HEK293 (cell line): Measurements from ENCODE around the gene EIF4G3.

ENCODE experiments used
- ATF2 ChIP-seq: fragments of 450-650 bp; formaldehyde crosslinking; IDR thresholded peaks from 2 replicates; pipeline ENCODE4 v1.5.1; 2016; ENCODE audit warnings: missing biosample characterization, missing genetic modification characterization, low read depth
- ELK4 ChIP-seq: IDR thresholded peaks from 2 replicates; pipeline ENCODE4 v1.6.1; 2011; ENCODE audit warnings: mild to moderate bottlenecking, low read depth, low read length, borderline replicate concordance
- GLI2 ChIP-seq: fragments of 450-650 bp; formaldehyde crosslinking; IDR thresholded peaks from 2 replicates; pipeline ENCODE4; 2017; ENCODE audit warnings: missing biosample characterization, missing genetic modification characterization, low read depth, borderline replicate concordance
- MYNN ChIP-seq: fragments of 450-650 bp; formaldehyde crosslinking; IDR thresholded peaks from 2 replicates; pipeline ENCODE4 v1.5.1; 2016; ENCODE audit warnings: missing biosample characterization, missing genetic modification characterization, borderline replicate concordance
- OSR2 ChIP-seq: fragments of 450-650 bp; formaldehyde crosslinking; IDR thresholded peaks from 2 replicates; pipeline ENCODE4 v1.5.1; 2016; ENCODE audit warnings: missing biosample characterization, missing genetic modification characterization
- SP7 ChIP-seq: fragments of 450-650 bp; formaldehyde crosslinking; IDR thresholded peaks from 2 replicates; pipeline ENCODE4 v1.5.1; 2016; ENCODE audit warnings: missing biosample characterization, missing genetic modification characterization
- WT1 ChIP-seq: fragments of 450-650 bp; formaldehyde crosslinking; IDR thresholded peaks from 2 replicates; pipeline ENCODE4 v1.5.1; 2016; ENCODE audit warnings: missing biosample characterization, missing genetic modification characterization
- YY1 ChIP-seq: fragments of 450-650 bp; formaldehyde crosslinking; IDR thresholded peaks from 2 replicates; pipeline ENCODE4 v1.5.1; 2018; ENCODE audit warnings: missing biosample characterization, missing genetic modification characterization
- YY2 ChIP-seq: fragments of 450-650 bp; formaldehyde crosslinking; IDR thresholded peaks from 2 replicates; pipeline ENCODE4 v1.5.1; 2016; ENCODE audit warnings: missing biosample characterization, missing genetic modification characterization
- ZEB2 ChIP-seq: fragments of 450-650 bp; formaldehyde crosslinking; IDR thresholded peaks from 2 replicates; pipeline ENCODE4 v1.5.1; 2016; ENCODE audit warnings: missing biosample characterization, missing genetic modification characterization
- ZNF114 ChIP-seq: fragments of 450-650 bp; formaldehyde crosslinking; IDR thresholded peaks from 2 replicates; pipeline ENCODE4 v1.5.0; 2017; ENCODE audit warnings: missing biosample characterization, missing genetic modification characterization
- ZNF133 ChIP-seq: fragments of 450-650 bp; formaldehyde crosslinking; IDR thresholded peaks from 2 replicates; pipeline ENCODE4 v1.5.1; 2016; ENCODE audit warnings: missing biosample characterization, missing genetic modification characterization
- ZNF175 ChIP-seq: fragments of 450-650 bp; formaldehyde crosslinking; IDR thresholded peaks from 2 replicates; pipeline ENCODE4 v1.5.1; 2016; ENCODE audit warnings: missing biosample characterization, missing genetic modification characterization
- ZNF211 ChIP-seq: fragments of 450-650 bp; formaldehyde crosslinking; IDR thresholded peaks from 2 replicates; pipeline ENCODE4 v1.5.1; 2016; ENCODE audit warnings: low read depth, missing biosample characterization, missing genetic modification characterization
- ZNF24 ChIP-seq: fragments of 450-650 bp; formaldehyde crosslinking; IDR thresholded peaks from 2 replicates; pipeline ENCODE4 v1.5.1; 2016; ENCODE audit warnings: missing biosample characterization, missing genetic modification characterization
- ZNF274 ChIP-seq, 2 experiments: fragments of 200-500 bp in 1 of 2; fragments of 450-650 bp in 1 of 2; sonication (Bioruptor generic) in 1 of 2; formaldehyde crosslinking in 1 of 2; IDR thresholded peaks; 2 replicates each; pipeline versions ENCODE4 v1.5.1 to v1.6.1; 2014 to 2016; ENCODE audit warnings: borderline replicate concordance in 1 of 2, inconsistent platforms in 1 of 2, low read length in 1 of 2, missing biosample characterization in 1 of 2, missing genetic modification characterization in 1 of 2
- ZNF354C ChIP-seq: fragments of 450-650 bp; formaldehyde crosslinking; IDR thresholded peaks from 2 replicates; pipeline ENCODE4 v1.5.1; 2016; ENCODE audit warnings: missing biosample characterization, missing genetic modification characterization, low read depth, borderline replicate concordance
- ZNF394 ChIP-seq: fragments of 450-650 bp; formaldehyde crosslinking; IDR thresholded peaks from 2 replicates; pipeline ENCODE4 v1.5.1; 2016; ENCODE audit warnings: missing biosample characterization, missing genetic modification characterization, mild to moderate bottlenecking, moderate library complexity, borderline replicate concordance
- ZNF513 ChIP-seq: fragments of 450-650 bp; IDR thresholded peaks from 2 replicates; pipeline ENCODE4 v1.5.1; 2018; ENCODE audit warnings: missing biosample characterization, missing genetic modification characterization
- ZNF558 ChIP-seq: fragments of 450-650 bp; formaldehyde crosslinking; IDR thresholded peaks from 2 replicates; pipeline ENCODE4 v1.5.1; 2016; ENCODE audit warnings: missing biosample characterization, missing genetic modification characterization
- ZNF600 ChIP-seq: fragments of 450-650 bp; formaldehyde crosslinking; IDR thresholded peaks from 2 replicates; pipeline ENCODE4 v1.5.1; 2016; ENCODE audit warnings: missing biosample characterization, missing genetic modification characterization
- ZNF623 ChIP-seq: fragments of 450-650 bp; formaldehyde crosslinking; IDR thresholded peaks from 2 replicates; pipeline ENCODE4 v1.5.1; 2016; ENCODE audit warnings: missing biosample characterization, missing genetic modification characterization
- ZNF629 ChIP-seq: fragments of 450-650 bp; formaldehyde crosslinking; IDR thresholded peaks from 2 replicates; pipeline ENCODE4 v1.5.1; 2017; ENCODE audit warnings: missing biosample characterization, missing genetic modification characterization
- ZNF692 ChIP-seq: fragments of 450-650 bp; formaldehyde crosslinking; IDR thresholded peaks from 2 replicates; pipeline ENCODE4 v1.5.1; 2016; ENCODE audit warnings: missing biosample characterization, missing genetic modification characterization
- ZNF701 ChIP-seq: fragments of 450-650 bp; formaldehyde crosslinking; IDR thresholded peaks from 2 replicates; pipeline ENCODE4 v1.5.1; 2016; ENCODE audit warnings: missing biosample characterization, missing genetic modification characterization
- ZNF792 ChIP-seq: fragments of 450-650 bp; formaldehyde crosslinking; IDR thresholded peaks from 2 replicates; pipeline ENCODE4 v1.5.1; 2016; ENCODE audit warnings: missing biosample characterization, missing genetic modification characterization
- ZXDB ChIP-seq: fragments of 450-650 bp; formaldehyde crosslinking; IDR thresholded peaks from 2 replicates; pipeline ENCODE4 v1.5.1; 2016; ENCODE audit warnings: missing biosample characterization, missing genetic modification characterization
- TF ChIP-seq, protein P1 (sequence below): fragments of 450-650 bp; formaldehyde crosslinking; IDR thresholded peaks from 2 replicates; pipeline ENCODE4 v1.5.1; 2016; ENCODE audit warnings: missing biosample characterization, missing genetic modification characterization
- TF ChIP-seq, protein P2 (sequence below): fragments of 450-650 bp; formaldehyde crosslinking; IDR thresholded peaks from 2 replicates; pipeline ENCODE4 v1.5.1; 2017; ENCODE audit warnings: missing biosample characterization, missing genetic modification characterization

EIF4G3 gene

DNA sequence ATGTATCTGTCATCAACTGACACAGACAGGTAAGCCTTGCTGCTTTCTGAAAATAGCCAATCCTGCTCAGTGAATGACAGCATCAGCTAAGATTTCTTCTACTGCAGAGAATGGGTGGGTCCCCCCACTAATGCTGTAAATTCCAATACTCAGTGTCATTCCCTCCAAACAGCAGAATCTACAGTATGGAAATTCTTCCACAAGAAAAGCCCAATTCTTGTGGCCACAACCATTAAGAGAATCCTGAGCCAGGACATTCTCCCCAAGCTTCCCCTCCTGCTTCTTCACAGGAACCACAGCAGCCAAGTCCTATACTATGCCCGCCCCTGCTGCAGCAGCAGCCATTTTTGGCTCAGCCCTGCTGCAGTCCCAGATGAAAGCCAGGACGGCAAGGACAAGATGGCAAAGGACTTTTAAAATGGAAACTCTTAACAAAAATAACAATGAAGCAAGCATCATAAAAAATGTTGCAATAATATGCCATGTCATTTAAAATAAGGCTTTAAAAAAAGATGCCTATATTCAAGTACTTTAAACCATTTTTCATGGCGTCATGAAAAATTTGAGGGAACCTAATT is 26.8 kb downstream of the EIF4G3 start (continued):
- TF ChIP-seq ELK4, result no peak
- no peak for TF ChIP-seq ZNF394 (tag by site-specific recombination)
- peak; percentile 47; the same call in 1 of the 2 replicates for TF ChIP-seq ZNF600
- TF ChIP-seq ZNF623 (tag by site-specific recombination), result 0 out of 2 replicates have a peak, but pooled peaks have one; percentile 6
- no peak for TF ChIP-seq ZNF558 (tag by site-specific recombination)
- 0 out of 2 replicates have a peak, but pooled peaks have one; percentile 39 for TF ChIP-seq OSR2
- TF ChIP-seq SP7 (tag by site-specific recombination), result no peak
- no peak for TF ChIP-seq ZNF354C (tag by site-specific recombination)
- TF ChIP-seq YY2, result peak; percentile 59; the same call in 1 of the 2 replicates
- TF ChIP-seq ZNF629, result peak; percentile 25; the same call in 1 of the 2 replicates
- TF ChIP-seq, protein P1, sequence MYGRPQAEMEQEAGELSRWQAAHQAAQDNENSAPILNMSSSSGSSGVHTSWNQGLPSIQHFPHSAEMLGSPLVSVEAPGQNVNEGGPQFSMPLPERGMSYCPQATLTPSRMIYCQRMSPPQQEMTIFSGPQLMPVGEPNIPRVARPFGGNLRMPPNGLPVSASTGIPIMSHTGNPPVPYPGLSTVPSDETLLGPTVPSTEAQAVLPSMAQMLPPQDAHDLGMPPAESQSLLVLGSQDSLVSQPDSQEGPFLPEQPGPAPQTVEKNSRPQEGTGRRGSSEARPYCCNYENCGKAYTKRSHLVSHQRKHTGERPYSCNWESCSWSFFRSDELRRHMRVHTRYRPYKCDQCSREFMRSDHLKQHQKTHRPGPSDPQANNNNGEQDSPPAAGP, result no peak; the same call in 1 of the 2 replicates
- TF ChIP-seq ZNF701 (tag by site-specific recombination), result no peak
- peak; percentile 83 for TF ChIP-seq ZNF692 (tag by site-specific recombination)
- no peak for TF ChIP-seq ZNF513 (tag by site-specific recombination)
- TF ChIP-seq ZNF24 (tag by site-specific recombination), result no peak
- no peak for TF ChIP-seq ZNF133 (tag by site-specific recombination)
- 0 out of 2 replicates have a peak, but pooled peaks have one; percentile 26 for TF ChIP-seq ATF2 (tag by site-specific recombination)
- no peak for TF ChIP-seq ZNF211 (tag by site-specific recombination)
- TF ChIP-seq GLI2 (tag by site-specific recombination), result no peak
- TF ChIP-seq ZNF175, result no peak
- TF ChIP-seq ZEB2 (tag by site-specific recombination), result 0 out of 2 replicates have a peak, but pooled peaks have one; percentile 15
- no peak for TF ChIP-seq ZNF274 (IDR thresholded peaks at IDR 0.05; ENCODE audit: low read length)
- TF ChIP-seq ZNF274 (tag by site-specific recombination; IDR thresholded peaks at IDR 0.05; ENCODE audit: borderline replicate concordance), result no peak
- TF ChIP-seq ZXDB, result peak; percentile 35; the same call in 1 of the 2 replicates
- peak; percentile 97 for TF ChIP-seq MYNN (tag by site-specific recombination)
- no peak for TF ChIP-seq WT1 (tag by site-specific recombination)
- peak; percentile 49; the same call in 1 of the 2 replicates for TF ChIP-seq YY1 (tag by site-specific recombination)
- TF ChIP-seq ZNF792, result no peak
- no peak for TF ChIP-seq ZNF114
- TF ChIP-seq, protein P2, sequence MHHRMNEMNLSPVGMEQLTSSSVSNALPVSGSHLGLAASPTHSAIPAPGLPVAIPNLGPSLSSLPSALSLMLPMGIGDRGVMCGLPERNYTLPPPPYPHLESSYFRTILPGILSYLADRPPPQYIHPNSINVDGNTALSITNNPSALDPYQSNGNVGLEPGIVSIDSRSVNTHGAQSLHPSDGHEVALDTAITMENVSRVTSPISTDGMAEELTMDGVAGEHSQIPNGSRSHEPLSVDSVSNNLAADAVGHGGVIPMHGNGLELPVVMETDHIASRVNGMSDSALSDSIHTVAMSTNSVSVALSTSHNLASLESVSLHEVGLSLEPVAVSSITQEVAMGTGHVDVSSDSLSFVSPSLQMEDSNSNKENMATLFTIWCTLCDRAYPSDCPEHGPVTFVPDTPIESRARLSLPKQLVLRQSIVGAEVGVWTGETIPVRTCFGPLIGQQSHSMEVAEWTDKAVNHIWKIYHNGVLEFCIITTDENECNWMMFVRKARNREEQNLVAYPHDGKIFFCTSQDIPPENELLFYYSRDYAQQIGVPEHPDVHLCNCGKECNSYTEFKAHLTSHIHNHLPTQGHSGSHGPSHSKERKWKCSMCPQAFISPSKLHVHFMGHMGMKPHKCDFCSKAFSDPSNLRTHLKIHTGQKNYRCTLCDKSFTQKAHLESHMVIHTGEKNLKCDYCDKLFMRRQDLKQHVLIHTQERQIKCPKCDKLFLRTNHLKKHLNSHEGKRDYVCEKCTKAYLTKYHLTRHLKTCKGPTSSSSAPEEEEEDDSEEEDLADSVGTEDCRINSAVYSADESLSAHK (tag by site-specific recombination), result no peak
